K562 (cell line): ENCODE measurements around the gene ZDHHC14. TPM values are rescaled to one million over a fixed set of nuclear protein-coding genes. Genes with fewer than 3 reads are reported as not detected.

ENCODE experiments used
- BCOR ChIP-seq: fragments of 450-650 bp; IDR thresholded peaks from 2 replicates; pipeline ENCODE4 v1.6.1; 2016
- DDX20 ChIP-seq: fragments of 450-650 bp; IDR thresholded peaks from 2 replicates; pipeline ENCODE4 v1.6.1; 2016; ENCODE audit warnings: missing genetic modification characterization, low read depth, mild to moderate bottlenecking, missing compliant biosample characterization, moderate library complexity
- DPF2 ChIP-seq: fragments of 450-650 bp; IDR thresholded peaks from 2 replicates; pipeline ENCODE4 v1.6.1; 2016
- EP400 ChIP-seq: fragments of 450-650 bp; IDR thresholded peaks from 2 replicates; pipeline ENCODE4 v1.6.1; 2017; ENCODE audit warnings: antibody characterized with exemption, mild to moderate bottlenecking, moderate library complexity
- EZH2 ChIP-seq: IDR thresholded peaks from 2 replicates; pipeline ENCODE4 v1.6.1; 2012; ENCODE audit warnings: low read depth, mild to moderate bottlenecking, inconsistent platforms, low read length, borderline replicate concordance
- FOXA3 ChIP-seq, 2 experiments: fragments of 450-650 bp in 1 of 2; sonication (generic) in 1 of 2; formaldehyde crosslinking; IDR thresholded peaks in 1 of 2; conservative IDR thresholded peaks in 1 of 2; 2 replicates each; pipeline versions ENCODE4 v1.4.0 to v1.8.0; 2020 to 2022; ENCODE audit warnings: mild to moderate bottlenecking in 2 of 2, missing genetic modification reagents in 1 of 2
- ILK ChIP-seq: fragments of 450-650 bp; IDR thresholded peaks from 2 replicates; pipeline ENCODE4 v1.6.1; 2016; ENCODE audit warnings: missing genetic modification characterization, low read depth, mild to moderate bottlenecking, missing compliant biosample characterization, moderate library complexity, borderline replicate concordance
- MAX ChIP-seq: sonication (generic); formaldehyde crosslinking; IDR thresholded peaks from 2 replicates; pipeline ENCODE4 v1.9.0; 2022; ENCODE audit warnings: mild to moderate bottlenecking, missing genetic modification reagents
- MNT ChIP-seq, 2 experiments: fragments of 450-650 bp; conservative IDR thresholded peaks; 2 replicates each; pipeline ENCODE4 v1.6.1; 2017; ENCODE audit warnings: mild to moderate bottlenecking in 2 of 2, moderate library complexity in 2 of 2
- NCOR1 ChIP-seq: fragments of 450-650 bp; IDR thresholded peaks from 2 replicates; pipeline ENCODE4 v1.6.1; 2016; ENCODE audit warnings: mild to moderate bottlenecking, moderate library complexity
- PBX2 ChIP-seq, 2 experiments: IDR thresholded peaks in 1 of 2; conservative IDR thresholded peaks in 1 of 2; 2 replicates each; pipeline ENCODE4 v1.6.1; 2016; ENCODE audit warnings: low read depth in 2 of 2, mild to moderate bottlenecking in 1 of 2, missing compliant biosample characterization in 1 of 2, missing genetic modification characterization in 1 of 2, moderate library complexity in 1 of 2
- SMARCA4 ChIP-seq: fragments of 450-650 bp; IDR thresholded peaks from 2 replicates; pipeline ENCODE4 v1.6.1; 2016
- TSHZ1 ChIP-seq: fragments of 250-450 bp; sonication (Bioruptor Pico); IDR thresholded peaks from 2 replicates; pipeline ENCODE4 v1.4.0; 2020; ENCODE audit warnings: mild to moderate bottlenecking, moderate library complexity
- ZNF316 ChIP-seq: fragments of 450-650 bp; IDR thresholded peaks from 2 replicates; pipeline ENCODE4 v1.6.1; 2016
- polyA plus RNA-seq, 8 experiments: library from polyadenylated mRNA; depleted of rRNA in 4 of 8; stranded (reverse) in 5 of 8; unstranded in 3 of 8; fragments of >200 nt; fragmentation: Nextera tagmentation in 2 of 8; fragmentation: Illumina TruSeq in 1 of 8; extraction: Ambion mirVana in 2 of 8; extraction: Trizol in 1 of 8; gene quantifications; 2 replicates each; pipeline versions ENCODE4 v1.2.1 to v1.2.3, GENCODE V29; 2011 to 2014; ENCODE audit warnings: inconsistent platforms in 1 of 8, missing spikeins in 1 of 8
- total RNA-seq, 7 experiments: library from RNA; depleted of rRNA in 6 of 7; stranded (reverse); fragments of >200 nt in 6 of 7; fragmentation: Illumina TruSeq in 2 of 7; extraction: Trizol in 2 of 7; gene quantifications; 2 replicates each; pipeline versions ENCODE4 v1.2.1 to v1.2.3, GENCODE V29; 2011 to 2021; ENCODE audit warnings: low replicate concordance in 1 of 7

ZDHHC14 gene
- total and polyA plus RNA-seq, 9 of the 15 experiments (the other 6 are each of a cell fraction or from before 2014, with no cell fraction given) = 0.92 to 23.1 (median 13.8) TPM

GRCh38 chr6:157488716-157489118 is 107.7 kb downstream of the ZDHHC14 start (continued):
- TF ChIP-seq TSHZ1 (CRISPR knock-in tag) (no peak), DPF2 (peak; percentile 89), FOXA3 (CRISPR knock-in tag; conservative IDR thresholded peaks at IDR 0.05 in 1 of 2, IDR thresholded peaks at IDR 0.05 in 1 of 2) (0 out of 4 replicates have a peak, but pooled peaks of 1 of the 2 experiments have one; percentile 27), MAX (CRISPR knock-in tag) (peak; percentile 53; the same call in 1 of the 2 replicates), ZNF316 (peak; percentile 11; the same call in 1 of the 2 replicates), ILK (tag) (no peak), EP400 (peak; percentile 36), SMARCA4 (peak; percentile 85), MNT (conservative IDR thresholded peaks at IDR 0.05) (peak; percentile 45 to 71; a peak in 2 of 4 replicates), PBX2 (CRISPR knock-in tag; IDR thresholded peaks at IDR 0.05; ENCODE audit: low read depth) (no peak), PBX2 (tag; conservative IDR thresholded peaks at IDR 0.05; ENCODE audit: low read depth) (no peak), BCOR (peak; percentile 63), DDX20 (tag) (no peak), NCOR1 (peak; percentile 81), EZH2 (no peak)
